Measurements from ENCODE around the gene FAIM2. TPM values are rescaled to one million over a fixed set of nuclear protein-coding genes. Genes with fewer than 3 reads are reported as not detected.
A peak's percentile ranks its signal among the peaks of the same experiment; 100 is the strongest.
"Not testable (repeated sequence)": the region's sequence is repeated elsewhere in the genome, so short reads cannot be mapped to it uniquely, and the experiment has no call there.

The FAIM2 gene
- polyA plus RNA-seq, 3 donors, result 1.9 to 5.4 (median 4.9) TPM

DNA sequence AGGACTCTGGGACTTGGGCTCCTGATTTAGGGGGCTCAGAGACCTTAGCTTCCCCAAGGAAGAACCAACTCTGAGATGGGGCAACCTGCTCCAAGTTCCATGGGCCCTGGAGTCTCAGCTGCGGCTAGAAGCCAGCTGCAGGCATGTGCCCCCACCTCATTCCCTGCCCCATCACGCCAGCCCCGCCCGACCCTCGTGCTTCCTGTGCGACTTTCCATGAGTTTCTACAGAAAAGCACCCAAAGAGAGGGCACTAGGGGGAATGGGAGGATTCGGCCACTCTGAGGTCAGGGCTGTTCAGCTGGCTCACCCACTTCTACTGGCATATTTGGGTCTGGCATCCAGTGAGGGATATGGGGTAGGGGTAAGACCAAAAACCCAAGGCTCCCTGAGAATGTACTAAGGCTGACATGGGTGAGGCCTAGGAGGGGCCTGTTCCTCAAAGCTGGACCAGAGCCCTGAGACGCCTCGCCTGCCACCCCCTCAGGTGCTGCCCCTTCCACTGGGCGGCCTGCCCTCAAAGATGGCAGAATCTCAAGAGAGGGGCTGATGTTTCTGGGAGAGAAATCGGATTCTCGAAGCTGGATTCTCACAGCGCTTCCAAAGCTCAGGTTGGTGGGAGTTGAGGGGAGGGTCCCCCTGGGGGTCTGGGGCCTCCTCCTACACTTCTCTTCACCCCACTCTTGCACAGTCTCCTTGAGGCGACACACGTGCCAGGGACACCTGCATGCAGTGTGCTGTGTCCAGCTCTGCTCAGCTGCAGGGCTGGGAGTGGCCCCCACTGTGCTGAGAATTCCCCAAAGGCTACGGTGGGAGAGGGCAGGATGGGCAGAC lies 22.1 kb downstream of the FAIM2 start:
- DNase-seq, result no peak

DNA sequence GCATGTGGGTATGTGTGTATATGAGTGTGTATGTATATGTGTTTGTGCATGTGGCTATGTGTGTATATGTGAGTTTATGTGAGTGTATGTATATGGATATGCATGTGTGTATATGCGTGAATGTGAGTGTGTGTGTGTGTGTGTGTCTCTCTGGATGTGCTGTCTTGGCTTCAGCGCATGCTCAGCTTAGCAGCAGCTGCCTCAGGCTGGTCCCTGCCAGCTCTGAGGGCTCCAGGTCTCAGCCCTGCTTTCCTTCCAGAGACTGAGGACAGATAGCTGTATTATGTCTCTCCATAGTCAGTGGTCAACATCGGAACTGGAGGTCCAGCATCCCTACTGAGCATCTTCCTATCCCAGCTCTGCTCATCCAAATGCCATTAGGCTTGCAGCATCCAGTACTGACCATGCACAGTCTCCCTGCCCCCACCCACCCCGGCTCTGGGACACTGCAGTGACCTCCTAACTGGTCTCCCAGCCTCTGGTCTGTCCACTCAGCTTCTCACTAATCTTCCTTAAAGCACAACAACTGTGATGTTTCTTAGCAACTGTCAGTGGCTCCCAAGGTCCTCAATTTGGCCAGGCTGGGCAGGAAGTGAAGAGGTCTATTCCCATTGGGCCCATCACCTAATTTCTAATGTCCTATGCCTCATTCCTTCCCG lies 22.8 kb downstream of the FAIM2 start:
- DNase-seq, result no peak

DNA sequence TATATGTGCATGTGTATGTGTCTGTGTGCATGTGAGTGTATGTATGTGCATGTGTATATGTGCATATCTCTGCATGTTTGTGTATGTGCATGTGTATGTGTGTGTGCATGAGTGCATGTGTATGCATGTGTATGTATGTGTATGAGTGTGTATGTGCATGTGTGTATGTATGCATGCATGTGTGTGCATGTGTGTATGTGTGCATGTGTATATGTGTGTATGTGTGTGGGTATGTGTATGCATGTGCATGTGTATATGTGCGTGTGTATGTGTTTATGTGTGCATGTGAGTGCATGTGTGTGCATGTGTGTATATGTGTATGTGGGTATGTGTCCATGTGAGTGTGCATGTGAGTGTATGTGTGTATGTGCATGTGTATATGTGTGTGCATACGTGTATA lies 24.6 kb downstream of the FAIM2 start:
- not testable (repeated sequence) for DNase-seq

DNA sequence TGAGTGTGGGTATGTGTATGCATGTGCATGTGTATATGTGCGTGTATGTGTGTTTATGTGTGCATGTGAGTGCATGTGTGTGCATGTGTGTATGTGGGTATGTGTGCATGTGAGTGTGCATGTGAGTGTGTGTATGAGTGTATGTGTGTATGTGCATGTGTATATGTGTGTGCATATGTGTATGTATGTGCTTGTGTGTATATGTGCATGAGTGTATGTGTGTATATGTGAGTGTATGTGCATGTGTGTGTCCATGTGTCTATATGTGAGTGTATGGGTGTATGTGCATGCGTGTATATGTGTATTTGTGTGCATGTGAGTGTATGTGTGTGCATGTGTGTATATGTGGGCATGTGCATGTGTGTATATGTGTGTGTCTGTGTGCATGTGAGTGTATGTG lies 25.7 kb downstream of the FAIM2 start:
- DNase-seq, result no peak

DNA sequence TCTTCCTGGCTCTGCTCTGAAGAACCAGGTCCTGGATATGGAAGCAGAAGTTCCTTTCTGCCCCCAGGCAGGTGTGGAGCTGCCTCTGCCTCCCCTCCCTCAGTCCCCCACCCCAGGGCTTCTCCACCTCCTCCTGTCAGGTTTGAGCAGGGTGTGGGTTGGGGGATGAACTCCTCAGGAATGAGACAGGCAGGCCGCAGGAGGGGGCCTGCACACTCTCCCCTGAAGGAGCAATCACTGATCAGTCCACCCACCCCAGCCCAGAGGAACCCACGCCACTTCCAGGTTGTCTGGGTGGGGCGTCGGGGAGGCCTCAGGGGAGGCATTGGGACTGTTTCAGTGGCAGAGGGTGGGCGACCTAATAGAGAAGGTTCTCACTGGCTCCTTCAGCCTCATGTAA lies 26.6 kb downstream of the FAIM2 start:
- no peak for DNase-seq

DNA sequence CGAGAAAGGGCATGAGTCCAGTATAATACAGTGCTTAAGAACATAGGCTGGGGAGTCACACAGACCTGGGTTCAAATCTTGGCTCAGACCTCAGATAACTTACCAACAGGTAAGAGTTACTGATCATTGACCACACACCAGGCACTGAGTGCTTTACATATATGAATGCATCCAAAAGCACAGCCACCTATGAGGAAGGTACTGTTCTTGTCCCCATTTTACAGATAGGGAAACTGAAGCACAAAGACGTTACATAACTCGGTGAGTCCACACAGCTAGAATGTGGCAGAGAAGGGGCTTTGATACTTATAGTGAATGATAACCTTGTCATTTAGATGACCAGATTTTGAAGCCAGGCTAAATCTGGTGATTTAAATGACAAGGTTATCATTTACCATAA lies 27.6 kb downstream of the FAIM2 start:
- DNase-seq, result no peak

DNA sequence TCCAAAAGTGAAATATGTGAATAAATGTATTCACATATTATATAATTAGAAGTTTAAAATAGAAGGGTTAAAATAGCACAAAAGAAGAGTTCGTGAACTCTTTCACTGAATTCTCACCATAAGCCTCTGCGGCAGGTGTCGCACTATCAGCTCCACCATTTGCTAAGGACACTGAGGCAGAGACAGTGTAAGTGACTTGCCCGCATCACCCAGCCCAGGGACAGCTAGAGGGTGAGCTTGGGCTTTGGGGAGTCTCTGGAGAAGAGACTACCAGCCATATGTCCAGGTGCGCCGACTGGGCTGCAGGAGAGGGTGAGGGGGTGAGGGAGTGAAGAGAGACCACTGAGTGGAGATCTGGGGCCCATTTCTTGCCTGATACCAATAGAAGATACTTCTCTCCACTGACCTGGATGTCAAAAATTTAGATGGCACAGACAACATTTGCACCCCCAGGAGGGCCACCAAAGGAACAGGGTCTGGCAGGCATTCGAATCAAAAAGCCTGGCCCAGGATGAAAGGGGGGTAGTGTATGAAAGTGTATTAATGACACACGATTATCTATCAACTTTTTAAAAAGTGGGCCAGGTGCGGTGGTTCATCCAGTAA lies 28.5 kb downstream of the FAIM2 start:
- no peak for DNase-seq

DNA sequence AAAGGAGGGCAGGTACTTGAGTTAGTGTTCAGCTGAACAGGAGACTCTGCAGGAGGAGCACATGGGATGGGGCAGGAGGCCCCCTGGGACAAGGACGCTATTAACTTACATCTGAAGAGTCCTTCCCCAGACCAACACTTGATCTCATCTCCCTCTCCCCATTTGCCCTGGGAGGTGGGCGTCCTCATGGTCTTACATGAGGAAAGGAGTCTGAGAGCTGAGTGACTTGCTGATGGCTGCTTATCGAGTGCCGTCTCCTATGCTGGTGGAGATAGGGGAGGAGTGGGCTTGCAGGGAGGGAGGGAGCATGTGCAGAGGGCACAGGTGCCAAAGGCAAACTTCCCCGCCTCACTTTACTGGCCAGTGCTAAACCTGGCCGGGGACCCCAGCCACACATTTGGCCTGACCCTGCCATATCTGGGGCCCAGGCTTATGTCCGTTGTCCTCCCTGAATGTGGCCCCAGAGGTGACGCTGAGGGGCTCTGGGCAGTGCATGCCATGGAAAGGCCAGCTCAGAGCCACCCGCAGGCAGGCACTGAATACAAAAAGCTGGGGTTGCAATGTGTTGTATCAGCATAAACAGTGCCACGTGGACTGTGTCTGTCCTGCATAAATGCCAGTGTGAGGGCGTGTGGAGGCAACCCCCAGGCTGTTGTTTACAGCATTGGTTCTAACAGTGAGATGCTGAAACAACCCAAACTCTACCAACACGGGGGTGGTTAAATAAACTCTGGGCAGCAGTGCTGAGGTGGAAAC lies 29.4 kb downstream of the FAIM2 start:
- DNase-seq, result no peak

DNA sequence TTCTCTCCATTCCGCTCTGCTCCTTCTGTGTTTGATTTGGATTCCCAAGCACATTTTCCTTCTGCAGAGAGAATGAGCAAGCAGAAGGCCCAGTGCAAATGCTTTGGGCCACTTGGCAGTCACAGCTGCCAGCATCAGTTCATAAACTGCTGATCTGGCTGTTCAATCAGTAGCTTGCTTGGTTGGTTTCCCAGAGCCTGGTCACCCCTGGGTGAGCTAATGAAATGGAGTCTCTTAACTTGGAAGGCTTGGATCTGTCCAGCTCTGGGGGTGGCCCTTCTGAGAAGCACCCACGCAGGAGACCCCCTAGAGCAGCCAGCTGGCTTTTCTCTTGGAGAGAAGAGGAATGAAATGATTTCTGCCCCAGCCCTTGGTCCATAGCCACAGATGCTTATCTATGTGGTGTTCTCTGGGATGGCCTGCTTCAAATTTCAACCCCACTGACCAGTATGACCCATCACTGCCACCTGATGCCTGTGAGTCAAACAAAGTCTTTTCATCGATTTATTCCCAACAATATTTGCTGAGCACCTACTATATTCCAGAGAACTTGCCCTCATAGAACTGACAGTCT lies 30.3 kb downstream of the FAIM2 start:
- peak; percentile 37 for DNase-seq

DNA sequence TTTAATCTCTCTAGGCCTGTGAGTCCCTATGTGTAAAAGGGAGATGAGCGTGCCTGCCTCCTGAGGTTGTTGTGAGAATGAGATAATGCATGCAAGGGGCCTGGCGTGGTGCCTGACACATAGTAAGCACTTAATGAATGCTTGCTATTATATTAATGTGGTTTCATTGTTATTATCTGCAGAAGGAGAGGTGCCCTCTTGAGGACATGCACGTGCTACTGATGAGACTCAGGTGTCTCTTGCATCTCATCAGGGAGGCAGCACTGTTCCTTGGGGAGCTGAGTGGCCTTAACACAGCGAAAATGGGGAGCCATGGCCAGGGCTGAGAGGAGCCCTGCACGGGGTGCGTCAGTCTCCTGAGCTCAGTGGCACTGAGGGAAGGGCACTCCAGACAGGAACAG lies 30.9 kb downstream of the FAIM2 start:
- DNase-seq, result no peak

DNA sequence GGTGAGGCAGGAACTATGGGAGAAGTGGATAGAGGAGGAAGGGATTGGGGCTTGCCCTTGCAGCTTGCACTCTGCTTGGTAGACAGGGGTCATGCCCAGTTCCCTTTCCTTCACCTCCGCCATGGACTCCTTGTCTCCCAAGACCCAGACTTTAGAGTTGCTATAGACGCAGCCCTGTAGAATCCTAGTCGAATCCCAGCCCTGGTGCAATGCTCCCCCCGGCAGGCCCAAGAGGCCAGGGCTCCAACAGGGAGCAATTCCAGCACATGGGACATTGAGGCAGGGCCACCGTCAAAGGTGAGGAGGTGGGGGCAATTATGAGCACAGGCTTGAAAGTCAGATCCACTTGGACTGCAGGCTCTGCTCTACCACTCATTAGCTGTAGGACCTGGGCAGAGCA lies 31.3 kb downstream of the FAIM2 start:
- no peak for DNase-seq

DNA sequence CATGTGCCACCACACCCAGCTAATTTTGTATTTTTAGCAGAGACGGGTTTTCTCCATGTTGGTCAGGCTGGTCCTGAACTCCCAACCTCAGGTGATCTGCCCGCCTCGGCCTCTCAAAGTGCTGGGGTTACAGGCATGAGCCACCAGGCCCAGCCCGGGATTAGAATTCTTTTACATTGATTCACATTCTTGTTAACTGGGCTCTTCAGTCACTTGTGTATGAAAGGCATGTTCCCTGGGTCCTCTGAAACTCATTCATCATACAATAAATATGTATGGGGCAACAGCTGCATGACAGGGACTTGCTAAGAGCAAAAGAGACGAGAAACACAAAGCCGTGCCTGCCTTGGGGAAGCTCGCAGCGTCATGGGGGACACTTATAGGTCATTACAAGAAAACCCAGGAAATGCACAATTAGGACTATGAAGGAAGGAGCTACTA lies 31.9 kb downstream of the FAIM2 start:
- DNase-seq, result not testable (repeated sequence)

DNA sequence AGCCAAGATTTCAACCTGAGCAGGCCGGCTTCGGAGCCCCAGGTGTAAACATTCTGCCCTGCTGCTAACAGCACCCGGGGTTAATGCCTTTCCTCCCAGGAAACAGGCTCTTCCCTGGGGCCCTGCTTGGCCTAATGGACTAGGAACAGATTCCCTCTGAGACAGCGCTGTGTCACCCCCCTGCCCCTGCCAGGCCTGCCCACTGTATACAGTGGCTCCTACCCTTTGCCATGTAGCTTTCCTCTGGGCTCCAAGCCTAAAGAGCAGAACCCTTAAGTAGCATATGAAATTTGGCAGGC lies 32.5 kb downstream of the FAIM2 start:
- DNase-seq, result no peak

DNA sequence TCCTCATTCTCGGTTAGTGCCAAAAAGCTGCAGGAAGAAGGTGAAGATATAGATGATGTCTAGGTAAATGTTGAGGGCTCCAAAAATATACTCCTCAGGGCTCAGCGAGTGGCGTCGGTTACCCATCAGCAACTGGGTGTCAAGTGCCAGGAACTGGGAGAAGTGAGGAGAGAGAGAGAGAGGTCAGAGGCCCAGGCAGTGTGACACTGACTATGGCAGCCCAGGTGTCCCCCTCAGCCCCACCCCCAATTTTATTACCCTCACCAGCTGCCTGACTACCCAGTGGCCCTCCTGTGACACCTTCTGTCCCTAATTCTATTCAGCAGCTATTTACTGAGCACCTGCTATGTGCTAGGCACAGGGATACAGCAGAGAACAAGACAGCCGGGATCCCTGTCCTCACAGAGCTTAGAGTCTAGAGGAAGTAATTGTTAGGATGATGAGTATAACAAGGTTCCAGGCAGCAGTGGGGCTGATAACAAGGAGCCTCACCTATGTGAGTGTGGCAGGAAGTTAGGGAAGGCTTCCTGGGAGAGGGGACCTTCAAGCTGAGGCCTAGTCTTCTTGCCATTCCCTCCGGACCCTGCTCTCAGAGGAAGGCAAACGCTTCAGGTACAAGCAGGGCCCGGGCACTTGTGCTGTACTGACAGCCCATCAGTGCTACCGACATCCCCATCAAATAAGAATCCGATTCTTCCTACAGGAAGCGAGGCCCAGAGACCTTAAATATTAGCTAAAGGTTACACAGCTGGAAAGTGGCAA lies 33.0 kb downstream of the FAIM2 start:
- DNase-seq, result no peak

DNA sequence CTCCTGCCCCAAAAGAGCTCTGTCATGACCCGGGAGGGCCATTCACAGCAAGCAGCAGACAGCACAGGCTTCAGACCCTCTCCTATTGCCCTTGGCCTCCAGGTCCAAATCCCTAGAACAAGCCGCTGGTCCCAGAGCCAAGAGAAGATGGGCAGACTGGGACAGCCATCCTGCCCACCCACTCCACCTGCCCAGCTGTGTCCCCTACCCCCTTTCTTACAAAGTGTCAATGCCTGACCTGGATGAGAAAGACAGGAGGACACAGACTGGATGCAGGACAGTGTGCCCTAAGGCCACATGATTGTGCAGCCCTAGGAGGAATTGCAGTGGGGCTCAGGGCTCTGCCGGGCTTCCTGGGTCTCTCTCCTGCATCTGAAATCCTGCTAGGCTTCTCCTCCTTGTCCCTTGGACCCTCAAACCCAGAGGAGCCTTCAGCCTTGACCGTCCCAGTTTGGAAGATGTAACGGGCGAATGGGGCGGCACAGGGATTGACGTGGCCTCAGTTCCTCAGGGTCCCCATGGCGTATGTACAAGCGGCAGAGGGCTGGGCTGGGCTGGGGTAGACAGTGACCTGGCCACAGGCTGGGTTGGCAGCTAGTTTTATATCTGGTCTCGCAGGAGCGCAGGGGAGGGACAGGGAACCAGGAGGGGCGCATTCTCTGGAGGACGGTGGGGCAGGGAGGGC lies 33.7 kb downstream of the FAIM2 start:
- no peak for DNase-seq

DNA sequence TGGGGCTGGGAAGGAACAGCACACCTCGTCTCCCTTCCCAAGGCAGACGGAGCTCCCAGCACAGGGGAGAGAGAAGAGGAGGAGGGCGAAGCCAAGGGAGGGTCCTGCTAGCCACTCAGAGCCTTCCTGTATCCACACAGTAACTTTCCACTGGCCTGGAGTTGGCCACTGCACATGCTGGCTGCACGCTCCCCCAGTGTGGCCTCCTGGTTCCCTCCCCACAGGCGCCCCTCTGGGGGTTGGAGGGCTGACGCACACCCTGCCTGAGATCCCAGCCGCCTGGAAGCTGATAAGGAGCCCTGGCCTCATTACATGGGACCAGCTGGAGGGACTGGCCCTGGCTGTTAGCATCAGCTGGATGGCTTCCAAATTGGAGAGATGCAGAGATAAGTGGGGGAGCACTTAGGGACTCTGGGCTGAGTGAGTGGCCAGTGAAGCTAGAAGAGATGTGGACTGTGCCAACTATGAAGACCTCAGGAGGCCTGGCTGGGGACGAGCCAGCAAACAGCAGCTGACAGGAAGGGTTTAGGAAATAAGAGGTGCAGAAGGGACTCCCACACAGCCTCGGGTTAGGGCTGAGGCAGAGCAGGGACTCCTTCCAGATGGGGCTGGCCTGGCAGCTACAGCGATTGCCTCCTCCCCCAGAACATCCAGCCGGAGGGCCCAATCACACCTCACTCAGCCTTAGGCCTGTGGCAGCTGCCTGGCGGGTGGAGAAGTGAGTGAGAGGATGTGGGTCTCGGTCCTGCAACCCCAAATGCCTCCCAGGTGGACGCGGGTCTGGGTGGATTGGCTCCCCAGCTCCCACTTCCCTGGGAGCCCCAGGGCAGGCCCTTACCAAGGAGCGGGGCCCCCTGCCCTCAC lies 34.5 kb downstream of the FAIM2 start:
- peak; percentile 88 for DNase-seq

DNA sequence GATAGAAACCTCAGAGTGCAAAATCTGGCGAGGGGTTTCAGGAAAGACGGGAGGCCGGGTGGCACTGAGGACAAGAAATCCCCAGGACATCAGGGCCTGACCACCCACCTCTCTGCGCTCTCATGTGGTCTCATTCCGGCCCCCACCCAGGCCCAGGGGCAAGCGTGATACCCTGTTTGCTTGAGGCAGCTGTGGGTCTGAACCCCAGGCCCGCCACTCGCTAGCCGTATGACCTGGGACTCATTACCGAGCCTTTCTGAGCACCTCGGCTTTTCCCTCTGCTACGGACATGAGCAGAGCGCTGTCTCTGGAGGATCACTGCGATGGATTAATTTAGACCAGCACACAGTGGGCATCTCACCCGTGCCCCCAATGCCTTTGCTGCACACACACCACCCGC lies 35.3 kb downstream of the FAIM2 start:
- no peak for DNase-seq

DNA sequence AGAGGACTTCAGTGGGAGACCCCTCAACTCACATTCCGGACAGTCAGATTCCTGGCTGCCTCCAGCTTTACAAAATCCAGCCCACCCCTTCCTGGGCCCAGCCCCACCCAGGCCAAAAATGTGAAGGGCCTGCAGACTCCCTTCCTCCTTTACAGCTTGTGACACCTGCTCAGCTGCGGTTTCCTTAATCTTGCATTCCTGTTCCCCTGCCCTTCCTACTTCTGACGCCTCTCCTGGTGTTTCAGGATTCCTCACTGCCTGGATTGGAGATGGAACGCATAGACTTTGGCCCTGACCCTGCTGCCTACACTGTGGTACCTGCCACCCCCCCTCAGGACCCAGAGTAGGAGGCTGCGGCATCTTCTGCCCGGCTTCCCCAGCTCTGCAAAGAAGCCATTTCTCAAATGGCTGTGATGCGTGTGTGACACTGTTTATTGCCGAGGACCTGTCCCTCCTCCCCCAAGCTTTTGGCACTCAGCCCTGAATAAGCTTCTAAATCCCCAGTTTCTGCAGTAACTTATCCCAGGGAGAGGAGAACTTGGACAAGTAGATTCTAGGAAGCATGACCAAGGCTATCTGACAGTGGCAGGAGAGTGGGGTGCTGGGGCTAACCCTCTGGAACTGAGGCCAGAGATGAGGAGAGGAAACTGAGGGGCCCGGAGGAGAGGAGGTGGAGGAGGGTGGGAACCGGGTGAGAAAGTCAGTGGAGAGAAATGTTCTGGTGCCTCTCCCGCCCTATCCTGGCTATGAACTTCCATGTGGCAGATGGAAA lies 35.9 kb downstream of the FAIM2 start:
- peak; percentile 34 for DNase-seq
